HG03571 (cell line): ENCODE data around the gene DNAJB6.

Experiments used
- ATAC-seq: cut with Tn5 transposase; IDR thresholded peaks from one replicate; pipeline ENCODE4 v1.9.1; 2021; ENCODE audit not compliant: unreplicated experiment

DNAJB6 gene

DNA sequence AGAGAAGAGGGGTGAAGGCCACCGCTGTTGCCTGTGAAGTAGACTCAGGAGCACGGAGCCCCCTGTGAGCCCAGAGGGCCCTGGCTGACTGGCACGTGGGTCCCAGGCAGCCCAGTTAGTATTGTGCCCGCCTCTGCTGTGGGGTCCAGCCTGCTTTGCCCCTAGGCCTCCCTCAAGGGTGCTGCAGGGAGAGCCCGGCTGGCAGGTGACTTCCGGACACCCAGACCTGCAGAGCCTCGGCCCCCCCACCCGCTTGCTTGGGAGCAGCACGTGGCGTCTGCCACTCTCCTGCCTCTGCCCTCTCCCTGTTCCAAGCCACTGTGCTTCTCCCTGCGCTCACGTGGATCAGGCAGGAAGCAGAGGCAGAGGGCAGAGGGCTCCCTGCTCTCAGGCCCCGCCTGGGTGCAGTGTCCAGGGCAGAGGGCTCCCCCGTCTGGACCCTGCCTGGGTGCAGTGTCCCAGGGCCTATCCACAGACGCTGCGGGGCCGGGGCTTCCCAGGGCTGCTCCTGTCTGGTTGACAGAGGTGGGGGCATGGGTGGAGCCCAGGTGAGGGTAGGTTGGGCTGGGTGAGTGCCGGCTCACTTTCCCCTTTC lies 88.4 kb downstream of the DNAJB6 start:
- ATAC-seq, result no peak

GRCh38 chr7:157425761-157426160 lies 89.0 kb downstream of the DNAJB6 start:
- ATAC-seq, result no peak

DNA sequence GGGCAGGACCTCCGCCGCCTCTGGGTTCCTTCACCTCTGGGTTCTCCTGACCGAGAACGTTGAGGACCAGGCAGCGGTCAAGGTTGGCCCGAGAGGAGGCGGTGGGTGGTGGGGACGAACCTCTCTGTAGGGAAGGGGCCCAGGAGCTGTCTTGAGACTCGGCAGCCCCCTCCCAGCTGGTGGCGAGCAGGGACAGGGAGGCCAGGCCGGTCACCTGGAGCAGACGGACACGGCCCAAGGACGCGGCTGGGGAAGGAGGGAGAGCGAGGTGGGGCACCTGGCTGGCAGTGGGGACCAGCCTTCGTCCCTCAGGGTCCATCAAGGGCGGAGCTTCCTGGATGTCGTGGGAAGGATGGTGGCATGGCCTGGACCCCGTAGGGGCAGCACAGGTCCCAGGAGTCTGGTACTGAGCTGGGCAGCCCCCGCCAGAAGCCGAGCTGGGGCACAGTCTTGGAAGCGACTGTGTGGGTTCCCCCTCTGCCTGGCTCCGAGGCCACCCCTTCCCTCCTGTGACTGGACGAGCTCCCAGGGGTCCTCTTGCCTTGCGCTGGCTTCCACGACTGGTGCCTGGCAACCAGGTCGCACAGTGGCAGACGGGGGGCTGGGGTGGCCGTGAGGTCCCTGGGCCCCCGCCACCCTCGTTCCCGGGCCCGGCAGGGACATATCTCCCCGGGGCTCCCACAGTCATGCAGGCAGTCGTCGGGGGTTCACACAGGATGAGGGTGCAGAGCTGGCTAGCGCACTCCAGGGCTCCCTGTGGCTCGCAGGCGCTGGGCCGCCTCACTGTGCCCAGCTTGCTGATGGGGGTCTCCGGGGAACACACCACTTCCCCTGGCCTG lies 89.9 kb downstream of the DNAJB6 start:
- ATAC-seq, result no peak

GRCh38 chr7:157427811-157428553 lies 91.2 kb downstream of the DNAJB6 start:
- ATAC-seq, result no peak

DNA sequence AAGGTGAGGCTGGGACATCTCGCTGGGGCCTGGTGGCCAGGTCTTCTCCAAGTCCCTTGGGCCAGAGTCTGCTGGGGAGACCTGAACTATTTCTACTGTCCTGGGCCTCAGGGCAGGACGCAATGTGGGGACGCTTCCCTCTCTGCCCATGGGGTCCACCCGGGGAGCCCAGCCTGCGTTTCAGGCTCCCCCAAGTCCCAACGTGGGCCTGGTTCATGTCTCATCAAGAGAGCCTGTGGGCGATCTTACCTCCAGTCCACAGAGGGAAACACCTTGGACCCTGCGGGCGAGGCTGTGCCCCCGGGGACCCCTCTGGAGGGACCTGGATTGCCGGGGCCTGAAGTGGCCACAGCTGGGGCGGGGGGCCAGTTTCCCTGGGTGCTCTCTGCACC lies 91.7 kb downstream of the DNAJB6 start:
- no peak for ATAC-seq

DNA sequence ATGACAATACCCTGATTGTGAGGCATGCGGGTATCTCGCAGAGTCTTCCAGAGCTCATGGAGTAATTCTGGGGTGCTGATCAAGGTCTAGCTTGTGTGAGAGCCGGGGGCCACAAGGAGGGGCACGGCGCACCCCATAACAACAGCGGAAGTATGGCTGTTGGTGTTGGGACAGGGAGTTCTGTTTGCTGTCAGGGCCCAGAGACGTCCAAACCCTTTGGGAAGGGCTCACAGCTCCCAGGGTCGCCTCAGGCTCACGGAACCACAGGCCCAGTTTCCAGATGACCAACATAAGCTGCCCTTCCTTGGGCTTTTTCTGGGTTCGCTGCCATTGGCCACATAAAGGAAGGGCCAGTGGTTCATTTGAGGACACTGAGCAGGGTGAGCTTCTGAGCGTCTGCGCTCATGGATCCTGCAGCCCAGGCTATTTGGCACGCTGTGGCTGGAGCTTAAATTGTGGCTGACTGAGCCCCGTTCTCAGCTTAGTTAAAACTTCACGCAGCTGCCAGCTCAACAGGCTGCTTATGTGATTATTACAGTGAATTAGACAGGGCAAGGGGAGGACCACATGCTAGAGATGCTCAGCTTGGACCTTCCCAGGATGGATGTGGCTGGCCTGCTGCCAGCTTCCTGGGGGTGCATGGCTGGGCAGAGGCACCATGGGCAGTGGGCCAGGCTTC lies 92.3 kb downstream of the DNAJB6 start:
- no peak for ATAC-seq

DNA sequence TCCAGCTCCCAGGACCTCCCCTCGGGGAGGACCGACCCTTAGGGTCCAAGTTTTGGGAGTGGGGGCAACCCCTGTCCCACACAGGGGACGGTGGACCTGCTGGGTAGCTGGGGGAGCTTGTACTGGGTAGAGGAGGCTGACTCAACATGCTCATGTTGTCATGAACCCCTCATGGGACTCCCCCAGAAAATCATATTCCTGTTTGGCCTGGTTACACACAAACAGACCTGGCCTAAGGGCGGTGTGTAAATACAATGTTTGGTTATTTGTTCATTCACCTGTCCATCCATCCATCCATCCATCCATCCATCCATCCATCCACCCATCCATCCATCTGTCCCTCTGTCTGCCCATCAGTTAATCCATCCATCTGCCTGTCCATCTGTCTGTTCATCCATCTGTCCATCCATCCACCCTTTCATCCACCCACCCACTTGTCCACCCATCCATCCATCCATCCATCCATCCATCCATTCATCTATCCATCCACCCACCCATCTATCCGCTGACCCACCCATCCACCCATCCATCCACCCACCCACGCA lies 92.9 kb downstream of the DNAJB6 start:
- no peak for ATAC-seq

GRCh38 chr7:157430721-157431120 lies 93.9 kb downstream of the DNAJB6 start:
- no peak for ATAC-seq

DNA sequence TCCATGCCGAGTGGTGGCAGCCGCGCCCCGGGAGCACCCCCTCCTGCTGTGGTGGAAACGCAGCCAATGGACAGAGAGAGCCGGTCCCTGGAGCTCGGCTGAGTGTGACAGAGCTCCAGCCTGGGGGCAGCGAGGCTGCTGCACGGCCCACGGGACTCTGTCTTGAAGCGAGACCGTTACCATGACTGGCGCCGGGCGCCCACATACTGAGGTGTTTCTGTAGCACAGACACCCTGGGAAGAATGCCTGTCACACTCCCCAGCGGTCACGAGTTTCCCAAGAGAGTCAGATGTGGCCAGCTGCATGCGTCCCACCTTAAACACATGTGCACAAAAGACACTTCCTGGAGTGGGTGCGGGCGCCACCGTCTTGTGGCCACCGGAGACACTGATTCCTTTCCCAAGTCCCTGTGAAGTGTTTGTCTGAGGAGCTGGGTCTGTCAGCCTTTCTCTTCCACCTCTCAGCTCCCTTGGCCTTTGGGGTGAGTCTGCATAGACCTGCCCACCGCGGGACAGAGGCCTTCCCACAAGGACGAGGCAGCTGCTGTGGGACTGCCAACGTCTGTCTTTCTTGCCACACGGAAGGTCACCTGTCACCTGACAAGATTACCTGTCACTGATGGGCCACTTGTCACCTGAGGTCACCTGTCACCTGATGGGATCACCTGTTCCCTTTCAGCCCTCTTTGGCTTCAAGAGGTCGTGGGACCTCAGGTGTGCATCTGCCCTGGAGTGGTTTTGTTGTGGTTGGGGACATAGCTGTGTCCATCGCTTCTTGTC lies 94.6 kb downstream of the DNAJB6 start:
- no peak for ATAC-seq

DNA sequence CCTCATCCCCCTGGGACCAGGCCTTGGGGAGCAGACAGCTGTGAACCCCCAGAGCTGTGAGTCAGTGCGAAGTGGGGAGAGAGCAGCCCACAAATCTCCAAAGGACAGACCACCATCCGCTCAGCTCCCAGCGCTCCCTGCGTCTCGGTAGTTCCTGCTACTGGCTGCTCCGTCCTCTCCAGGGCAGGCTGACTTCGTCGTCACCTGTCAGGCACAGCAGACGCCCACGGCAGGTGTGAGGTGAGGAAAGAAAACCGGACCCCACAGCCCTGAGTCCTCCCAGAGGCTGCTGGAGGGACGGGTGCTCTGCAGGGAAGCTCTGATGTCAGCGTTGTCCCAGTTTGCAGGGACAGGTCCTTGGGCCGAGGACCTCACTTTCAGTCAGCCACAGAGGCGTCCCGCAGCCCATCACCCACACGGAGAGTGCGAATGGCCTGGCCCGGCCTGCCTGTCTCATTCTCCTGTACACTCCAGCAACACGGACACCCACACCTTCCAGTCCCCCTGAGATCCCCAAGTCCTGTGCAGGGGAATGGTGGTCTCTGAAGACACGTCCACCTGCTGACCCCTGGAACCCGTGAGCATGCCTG lies 95.2 kb downstream of the DNAJB6 start:
- no peak for ATAC-seq

DNA sequence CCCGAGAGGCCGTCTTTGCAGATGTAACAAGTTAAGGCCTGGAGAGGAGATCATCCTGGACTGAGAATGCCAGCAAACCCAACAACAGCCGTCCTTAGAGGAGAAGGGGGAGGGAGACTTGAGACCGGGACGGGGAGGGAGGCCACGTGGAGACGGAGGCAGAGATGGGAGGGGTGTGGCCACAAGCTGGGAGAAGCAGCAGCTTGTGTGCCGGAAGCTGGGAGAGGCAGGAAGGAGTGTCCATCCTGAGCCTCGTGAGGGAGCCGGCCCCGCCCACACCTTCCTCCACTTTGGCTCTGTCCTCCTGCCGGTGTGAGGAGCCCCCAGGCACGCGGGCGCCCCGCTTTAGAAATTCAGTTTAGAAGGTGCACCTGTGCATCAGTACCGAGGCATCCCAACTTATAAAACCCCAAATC lies 95.7 kb downstream of the DNAJB6 start:
- ATAC-seq, result no peak

DNA sequence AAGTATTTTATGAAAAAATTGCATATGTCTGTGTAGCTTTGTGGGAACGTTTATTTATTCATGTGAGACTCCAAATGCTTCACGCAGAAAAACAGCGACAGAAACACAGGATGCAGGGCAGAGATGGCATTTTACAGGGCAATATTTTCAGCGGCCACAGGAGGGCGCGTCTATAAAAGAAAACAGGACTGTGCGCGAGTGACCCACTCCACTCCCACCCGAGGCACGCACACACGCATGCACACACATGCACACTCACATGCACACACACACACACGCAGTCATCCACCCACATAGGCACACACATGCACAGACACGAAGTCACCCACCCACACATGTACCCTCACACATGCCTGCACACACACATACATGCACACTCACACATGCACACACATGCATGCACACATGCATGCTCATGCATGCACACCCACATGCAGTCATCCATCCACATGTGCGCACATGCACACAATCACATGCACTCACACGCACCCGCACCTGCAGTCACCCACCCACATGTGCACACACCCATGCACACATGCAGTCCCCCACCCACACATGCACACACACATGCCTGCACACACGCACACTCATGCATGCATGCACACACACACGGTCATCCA lies 96.3 kb downstream of the DNAJB6 start:
- ATAC-seq, result no peak

- no peak for ATAC-seq
These were observed 96.8 kb downstream of the DNAJB6 start for GRCh38 chr7:157433628-157434027.

- ATAC-seq, result no peak
These were observed 97.4 kb downstream of the DNAJB6 start for GRCh38 chr7:157434231-157434630.

DNA sequence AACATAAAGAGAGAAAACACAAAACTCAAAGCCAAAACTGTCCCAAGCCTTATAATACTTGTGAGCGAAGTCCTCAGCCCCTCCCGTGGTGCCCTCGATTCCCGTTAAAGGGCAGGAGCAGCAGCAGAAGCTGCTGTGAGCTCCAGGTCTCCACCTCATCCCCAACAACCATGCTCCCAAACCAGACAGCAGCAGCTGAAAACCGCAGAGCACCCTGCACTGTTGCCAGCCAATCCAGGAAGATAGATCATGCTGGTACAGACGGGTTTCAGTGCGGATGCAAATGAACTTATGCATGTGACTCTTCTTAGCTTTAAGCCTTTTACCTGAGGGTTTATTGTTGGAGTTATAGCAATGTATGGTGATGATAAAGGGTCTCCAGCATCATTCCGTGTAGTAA lies 97.9 kb downstream of the DNAJB6 start:
- ATAC-seq, result no peak

GRCh38 chr7:157436076-157436475 lies 99.3 kb downstream of the DNAJB6 start:
- no peak for ATAC-seq

DNA sequence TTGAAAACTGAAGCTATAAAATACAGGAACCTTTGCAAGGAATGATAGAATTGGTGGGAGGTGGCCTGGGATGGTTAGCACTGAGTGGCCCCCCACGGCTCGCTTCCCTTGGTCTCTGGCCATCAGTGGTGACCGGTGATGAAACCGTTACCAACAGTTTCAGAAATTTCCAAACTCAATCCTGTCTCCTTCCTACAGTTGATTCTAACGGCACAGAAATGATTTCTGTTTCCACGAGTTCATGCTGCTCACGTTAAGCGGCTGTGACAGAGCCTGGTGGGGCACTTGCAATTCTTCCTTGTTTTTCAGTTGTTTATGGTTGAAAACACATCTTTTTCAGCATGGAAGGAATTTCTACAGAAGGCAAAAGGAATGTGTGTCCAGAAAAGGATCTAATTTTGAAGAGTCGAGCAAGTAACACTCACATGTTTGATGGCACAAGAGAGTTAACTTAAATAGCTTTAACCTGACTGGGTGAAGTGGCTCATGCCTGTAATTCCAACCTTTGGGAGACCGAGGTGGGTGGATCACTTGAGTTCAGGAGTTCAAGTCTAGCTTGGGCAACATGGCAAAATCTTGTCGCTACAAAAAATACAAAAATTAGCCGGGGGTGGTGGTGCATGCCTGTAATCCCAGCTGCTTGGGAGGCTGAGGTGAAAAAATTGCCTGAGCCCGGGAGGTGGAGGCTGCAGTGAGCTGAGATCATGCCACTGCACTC lies 100.1 kb downstream of the DNAJB6 start:
- ATAC-seq, result no peak

DNA sequence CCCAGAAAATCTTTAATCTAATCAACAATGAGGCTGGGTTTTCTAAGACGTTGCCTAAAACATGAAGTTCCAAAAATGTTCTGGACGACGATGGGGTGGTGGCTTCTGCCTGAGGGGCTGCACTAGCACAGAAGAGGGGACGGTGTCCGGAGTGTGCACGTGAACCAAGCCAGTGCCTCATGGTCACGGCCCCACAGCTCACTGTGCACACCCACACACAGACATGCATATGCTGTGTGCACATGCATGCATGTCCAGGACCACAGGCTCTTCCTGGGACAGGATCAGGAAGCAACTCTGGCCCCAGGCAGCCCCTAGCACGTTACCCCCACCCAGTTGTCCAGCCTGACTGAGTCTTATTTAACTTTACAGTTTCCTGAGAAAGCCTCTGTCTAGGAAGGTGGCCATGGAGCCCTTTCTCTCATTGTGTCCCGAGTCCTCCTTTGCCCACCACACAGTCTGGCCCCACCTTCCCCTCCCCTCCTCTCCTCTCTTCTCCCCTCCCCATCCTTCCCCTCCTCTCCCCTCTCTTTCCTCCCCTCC lies 100.8 kb downstream of the DNAJB6 start:
- ATAC-seq, result no peak
